HG02642 (cell line): ENCODE results near the gene LTB.
"Not testable (repeated sequence)": the region's sequence is repeated elsewhere in the genome, so short reads cannot be mapped to it uniquely, and the experiment has no call there.

Source experiments
- ATAC-seq: cut with Tn5 transposase; IDR thresholded peaks from one replicate; pipeline ENCODE4 v1.9.1; 2021; ENCODE audit warnings: mild to moderate bottlenecking; ENCODE audit not compliant: unreplicated experiment, poor library complexity

LTB gene

GRCh38 chr6:31556307-31556706, 25.9 kb downstream of the LTB start:
- no peak for ATAC-seq

GRCh38 chr6:31551371-31551770, 30.9 kb downstream of the LTB start:
- not testable (repeated sequence) for ATAC-seq

DNA sequence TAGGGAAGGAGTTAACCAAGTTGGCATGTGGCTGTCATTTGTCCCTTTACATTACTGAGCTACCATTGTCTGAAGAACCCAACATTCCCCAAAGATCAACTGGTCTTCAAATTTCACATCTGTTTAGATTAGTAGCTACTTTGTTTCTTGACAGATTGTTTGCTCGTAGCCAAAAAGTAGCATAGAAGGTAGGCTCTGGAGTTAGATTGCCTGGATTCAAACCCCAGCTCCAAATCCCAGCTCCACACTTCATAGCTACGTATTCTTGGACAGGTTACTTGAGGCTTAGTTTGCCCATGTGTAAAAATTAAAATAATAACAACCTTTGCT, 33.7 kb downstream of the LTB start:
- ATAC-seq, result no peak

DNA sequence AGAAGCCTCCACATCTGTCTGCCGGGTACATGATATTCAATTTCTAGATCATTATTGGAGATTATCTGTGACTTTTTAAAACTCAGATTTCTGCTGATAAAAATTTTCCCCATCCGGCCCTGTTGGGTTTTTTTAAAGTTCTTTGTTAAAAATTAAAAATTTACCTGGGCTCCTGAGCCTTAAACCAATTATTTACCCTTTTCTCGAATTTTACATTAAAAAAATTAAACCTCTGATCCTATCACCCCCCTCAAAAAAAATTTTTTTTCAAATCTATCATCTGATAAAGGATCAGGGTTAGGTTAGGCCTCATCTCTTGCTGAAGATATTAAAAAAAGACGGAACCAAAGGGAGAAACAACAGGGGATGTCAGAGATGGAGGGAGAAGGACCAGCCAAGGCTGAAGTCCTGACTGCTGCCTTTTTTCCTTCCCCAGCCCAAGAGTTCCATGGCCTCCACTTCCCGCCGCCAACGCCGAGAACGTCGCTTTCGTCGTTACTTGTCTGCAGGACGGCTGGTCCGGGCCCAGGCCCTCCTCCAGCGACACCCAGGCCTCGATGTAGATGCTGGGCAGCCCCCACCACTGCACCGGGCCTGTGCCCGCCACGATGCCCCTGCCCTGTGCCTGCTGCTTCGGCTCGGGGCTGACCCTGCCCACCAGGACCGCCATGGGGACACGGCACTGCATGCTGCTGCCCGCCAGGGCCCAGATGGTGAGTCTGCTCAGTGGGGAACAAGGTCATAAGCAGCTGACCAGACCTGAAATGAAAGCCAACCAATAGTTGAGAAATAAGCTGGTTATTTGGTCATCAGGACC, 34.3 kb downstream of the LTB start:
- no peak for ATAC-seq

- peak; percentile 75 for ATAC-seq
These were observed 35.1 kb downstream of the LTB start, which contains the start of gene NFKBIL1 for GRCh38 chr6:31546958-31547726. Gene NFKBIL1 (plus strand): TSS chr6:31547608. CDS start chr6:31547695, 87 bp downstream.

GRCh38 chr6:31546339-31546957, 35.8 kb downstream of the LTB start, which contains the start of gene ATP6V1G2:
Gene ATP6V1G2 (minus strand): TSS chr6:31546608. CDS start chr6:31546559, 49 bp downstream.
- peak; percentile 50 for ATAC-seq

GRCh38 chr6:31545291-31545690, 36.9 kb downstream of the LTB start:
- ATAC-seq, result no peak

DNA sequence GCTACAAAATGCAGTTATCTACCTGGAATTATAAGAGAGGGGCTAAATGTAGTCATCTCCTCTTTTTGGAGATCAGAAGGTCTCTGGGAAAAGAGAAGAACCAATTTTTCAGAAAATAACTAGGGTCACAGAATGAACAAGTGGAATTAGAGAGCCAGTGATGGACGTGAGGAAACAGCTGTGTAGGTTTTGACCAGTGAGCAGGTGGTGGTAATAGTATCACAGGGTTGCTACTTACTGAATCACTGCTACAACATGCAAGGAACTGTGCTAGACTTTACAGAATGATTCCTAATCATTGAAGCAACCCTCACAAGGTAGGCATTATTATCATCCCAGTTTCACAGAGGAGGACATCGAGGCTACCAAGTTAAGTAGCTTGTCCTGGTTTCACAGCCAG, 37.5 kb downstream of the LTB start:
- no peak for ATAC-seq

GRCh38 chr6:31543639-31544038, 38.6 kb downstream of the LTB start:
- ATAC-seq, result no peak

DNA sequence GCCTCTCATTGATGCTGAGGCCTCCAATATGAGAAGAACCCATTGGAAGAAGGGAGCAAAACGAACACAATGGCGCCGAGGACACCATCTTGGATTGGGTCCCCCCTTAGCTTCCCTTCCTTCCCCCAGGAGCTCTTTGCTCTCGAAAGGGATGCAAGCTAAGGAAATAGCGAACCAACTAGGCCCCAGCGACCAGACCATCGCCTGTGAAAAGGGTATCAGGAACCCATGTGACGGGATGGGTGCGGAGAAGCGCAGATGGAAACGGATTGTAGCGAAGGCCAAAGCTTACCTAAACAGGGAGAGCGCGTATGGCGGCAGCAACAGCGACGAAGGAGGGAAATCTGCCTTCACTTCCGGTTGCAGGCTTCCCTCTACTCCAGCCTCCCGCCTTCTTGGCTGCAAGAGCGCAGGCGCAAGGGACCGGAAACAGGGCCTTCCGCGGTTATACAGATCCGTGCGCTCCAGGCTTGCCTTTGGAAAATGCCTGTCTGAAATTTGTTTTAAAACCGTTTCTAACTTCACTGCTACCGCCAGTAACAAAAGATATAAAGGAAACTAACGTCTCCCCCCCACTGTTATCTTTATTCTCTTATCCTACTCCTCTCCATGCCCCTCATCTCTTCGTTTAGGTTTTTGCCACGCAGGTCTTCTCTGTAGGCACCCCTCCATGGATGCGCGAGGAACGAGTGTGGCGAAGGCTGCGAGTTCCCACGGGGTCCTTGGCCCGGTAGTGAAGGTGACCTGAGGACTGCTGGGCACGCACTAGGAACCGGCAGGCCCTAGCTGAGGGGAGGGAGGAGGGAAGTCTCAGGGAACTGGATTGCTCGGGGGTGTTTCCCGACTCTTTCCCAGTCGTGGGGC, 40.3 kb downstream of the LTB start, which contains the start of gene DDX39B:
Gene DDX39B (minus strand): TSS at position 346 of the 864 bp plus-strand sequence. CDS start 1,471 bp downstream, outside the sequence.
- ATAC-seq, result peak; percentile 80

DNA sequence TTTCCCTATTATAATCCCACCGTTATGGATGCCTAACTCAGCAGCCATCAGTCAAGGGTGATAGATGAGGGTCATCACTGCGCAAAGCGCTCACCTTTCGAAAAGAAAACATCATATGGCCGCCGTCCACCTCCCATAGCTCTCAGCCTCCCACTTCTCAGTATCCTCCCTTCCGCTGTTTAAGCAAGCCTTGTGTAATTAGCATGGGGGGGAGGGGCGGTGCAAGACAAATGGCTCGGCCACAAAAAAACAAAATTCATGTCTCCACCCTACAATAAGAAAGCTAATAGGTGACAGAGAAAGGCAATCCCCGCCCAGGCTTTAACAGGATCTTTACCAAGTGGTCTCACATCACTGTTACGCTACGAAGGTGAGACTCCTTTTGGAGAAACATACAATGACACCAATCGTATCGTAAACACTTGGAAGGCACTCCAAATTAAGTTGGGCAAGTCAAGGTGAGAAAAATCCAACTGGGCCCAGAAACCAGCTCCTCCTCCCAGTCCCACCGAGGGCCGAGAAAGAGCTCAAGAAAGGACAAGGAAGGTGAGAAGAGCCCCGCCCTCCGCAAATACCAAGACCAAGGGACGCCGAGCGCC, 41.1 kb downstream of the LTB start:
- no peak for ATAC-seq

- ATAC-seq, result no peak
These were observed 41.6 kb downstream of the LTB start for GRCh38 chr6:31540640-31541039.

- no peak for ATAC-seq
These were observed 43.3 kb downstream of the LTB start for GRCh38 chr6:31538805-31539400.

DNA sequence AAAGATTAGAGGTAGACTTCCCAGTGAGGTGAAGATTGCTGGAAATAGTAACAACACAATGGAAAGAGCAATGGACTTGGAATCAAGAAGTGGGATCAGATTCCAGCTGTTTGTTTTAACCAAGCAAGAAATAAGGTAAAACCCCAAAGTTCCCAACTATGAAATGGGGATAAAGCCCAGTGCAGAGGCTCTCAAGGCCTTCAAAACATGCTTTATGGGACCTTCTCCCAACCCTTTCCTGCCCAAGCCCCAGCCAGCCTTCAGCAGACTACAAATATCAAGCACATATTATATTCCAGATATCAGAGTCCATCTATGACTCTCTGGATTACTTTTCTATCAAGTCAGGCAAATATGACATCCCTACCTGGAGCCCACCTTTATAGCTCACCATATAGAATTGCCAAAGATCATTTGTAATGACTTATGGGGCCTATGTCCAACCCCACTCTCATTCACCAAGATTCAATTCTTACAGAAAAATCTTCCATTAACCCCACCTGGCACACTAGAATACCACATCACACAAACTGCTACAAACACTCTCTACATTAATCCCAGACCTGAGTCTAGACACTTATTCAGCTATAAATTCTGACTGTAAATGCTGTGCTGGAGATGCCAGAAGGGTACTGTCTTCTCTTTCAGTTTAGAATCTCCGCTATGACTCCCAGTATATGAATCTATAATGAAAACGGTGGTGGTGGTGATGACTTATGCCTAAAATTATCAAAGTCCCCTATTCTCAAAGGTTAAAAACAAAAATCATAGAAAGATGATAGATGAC, 46.5 kb downstream of the LTB start:
- ATAC-seq, result no peak

DNA sequence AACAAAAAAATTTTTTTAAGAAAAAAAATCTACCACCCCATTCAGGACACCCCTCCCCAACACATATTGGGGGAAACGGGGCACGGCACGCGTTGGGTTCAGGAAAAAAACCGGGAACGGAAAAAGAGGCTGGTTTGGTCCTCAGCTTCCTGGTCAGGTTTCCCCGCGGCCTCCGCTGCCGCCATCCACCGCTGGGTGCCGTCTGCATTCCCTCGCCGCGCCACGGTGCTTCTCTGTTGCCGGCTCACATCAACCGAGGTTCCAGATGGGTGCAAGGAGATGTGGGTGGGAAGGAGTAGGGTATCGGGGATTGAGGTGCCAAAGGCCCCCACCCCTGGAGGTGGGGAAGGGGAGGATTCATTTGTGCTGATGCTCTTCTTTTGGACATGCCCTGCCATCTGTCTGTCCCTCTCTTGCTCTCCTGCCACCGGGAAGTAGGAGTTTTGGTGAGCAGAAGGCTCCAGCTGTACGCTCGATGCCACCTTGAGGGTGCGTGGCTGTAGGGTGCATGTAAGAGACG, 47.6 kb downstream of the LTB start:
- no peak for ATAC-seq

- no peak for ATAC-seq
These were observed 48.2 kb downstream of the LTB start for GRCh38 chr6:31534011-31534410.

DNA sequence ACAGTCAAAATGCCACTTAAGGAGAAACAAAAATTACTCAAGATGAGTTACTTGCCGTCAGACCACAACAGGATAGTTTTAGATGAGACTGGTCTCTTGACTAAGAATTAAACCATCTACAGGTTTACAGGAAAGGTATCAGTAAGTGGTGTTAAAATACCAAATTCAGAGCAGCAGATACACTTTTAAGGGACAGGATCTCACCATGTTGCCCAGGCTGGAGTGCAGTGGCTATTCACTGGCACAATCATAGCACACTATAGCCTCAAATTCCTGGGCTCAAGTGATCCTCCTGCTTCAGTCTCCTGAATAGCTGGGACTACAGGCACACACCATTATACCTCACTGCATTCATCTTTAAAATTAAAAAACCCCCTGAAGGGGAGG, 48.8 kb downstream of the LTB start:
- ATAC-seq, result no peak
